GM12801 (cell line): ENCODE data around the gene TM2D1.

Experiments used
- TF ChIP-seq, protein P1 (sequence below): IDR thresholded peaks from one replicate; pipeline ENCODE4 v1.5.1; 2011; ENCODE audit warnings: control low read depth; ENCODE audit not compliant: insufficient read length; ENCODE audit errors: extremely low read depth

TM2D1 gene

DNA sequence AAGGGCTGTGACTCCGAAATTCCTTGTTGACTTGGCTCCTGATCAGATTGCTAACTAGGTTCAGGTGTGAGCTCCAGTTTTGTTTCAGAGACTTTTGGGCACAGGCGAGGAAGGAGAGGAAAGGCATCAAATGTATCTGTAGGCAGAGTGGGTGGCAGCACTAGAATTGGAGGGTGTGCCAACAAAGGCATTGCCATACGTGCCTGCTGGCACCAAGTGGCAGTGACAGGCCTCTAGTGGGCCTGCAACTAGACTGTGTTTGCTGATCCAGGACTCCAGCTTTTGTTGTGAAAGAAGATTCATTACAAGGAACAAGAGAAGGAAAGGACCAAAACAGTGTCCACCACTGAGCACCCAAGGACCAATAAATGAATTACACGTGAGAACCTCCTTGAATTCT, 79.5 kb downstream of the TM2D1 start:
- TF ChIP-seq, protein P1, sequence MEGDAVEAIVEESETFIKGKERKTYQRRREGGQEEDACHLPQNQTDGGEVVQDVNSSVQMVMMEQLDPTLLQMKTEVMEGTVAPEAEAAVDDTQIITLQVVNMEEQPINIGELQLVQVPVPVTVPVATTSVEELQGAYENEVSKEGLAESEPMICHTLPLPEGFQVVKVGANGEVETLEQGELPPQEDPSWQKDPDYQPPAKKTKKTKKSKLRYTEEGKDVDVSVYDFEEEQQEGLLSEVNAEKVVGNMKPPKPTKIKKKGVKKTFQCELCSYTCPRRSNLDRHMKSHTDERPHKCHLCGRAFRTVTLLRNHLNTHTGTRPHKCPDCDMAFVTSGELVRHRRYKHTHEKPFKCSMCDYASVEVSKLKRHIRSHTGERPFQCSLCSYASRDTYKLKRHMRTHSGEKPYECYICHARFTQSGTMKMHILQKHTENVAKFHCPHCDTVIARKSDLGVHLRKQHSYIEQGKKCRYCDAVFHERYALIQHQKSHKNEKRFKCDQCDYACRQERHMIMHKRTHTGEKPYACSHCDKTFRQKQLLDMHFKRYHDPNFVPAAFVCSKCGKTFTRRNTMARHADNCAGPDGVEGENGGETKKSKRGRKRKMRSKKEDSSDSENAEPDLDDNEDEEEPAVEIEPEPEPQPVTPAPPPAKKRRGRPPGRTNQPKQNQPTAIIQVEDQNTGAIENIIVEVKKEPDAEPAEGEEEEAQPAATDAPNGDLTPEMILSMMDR: no peak

DNA sequence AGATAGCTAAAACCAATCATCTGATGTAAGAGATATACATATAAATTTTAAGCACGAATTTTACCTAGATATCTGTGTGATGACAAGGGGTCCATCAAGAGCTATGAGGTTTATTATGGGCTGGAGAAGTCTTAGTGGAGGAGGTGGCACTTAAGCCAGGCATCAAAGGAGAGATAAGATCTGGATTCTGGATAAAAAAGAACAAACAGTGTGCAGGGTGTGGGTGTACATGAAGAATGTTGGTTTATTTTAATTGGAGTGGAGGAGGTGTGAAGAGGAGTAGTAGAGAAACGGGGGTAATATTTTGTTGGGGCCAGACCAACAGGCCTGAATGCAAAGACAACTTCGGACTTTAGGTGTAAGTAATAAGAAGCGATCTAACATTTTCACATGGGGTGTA, 80.6 kb downstream of the TM2D1 start:
- TF ChIP-seq, protein P1: no peak

DNA sequence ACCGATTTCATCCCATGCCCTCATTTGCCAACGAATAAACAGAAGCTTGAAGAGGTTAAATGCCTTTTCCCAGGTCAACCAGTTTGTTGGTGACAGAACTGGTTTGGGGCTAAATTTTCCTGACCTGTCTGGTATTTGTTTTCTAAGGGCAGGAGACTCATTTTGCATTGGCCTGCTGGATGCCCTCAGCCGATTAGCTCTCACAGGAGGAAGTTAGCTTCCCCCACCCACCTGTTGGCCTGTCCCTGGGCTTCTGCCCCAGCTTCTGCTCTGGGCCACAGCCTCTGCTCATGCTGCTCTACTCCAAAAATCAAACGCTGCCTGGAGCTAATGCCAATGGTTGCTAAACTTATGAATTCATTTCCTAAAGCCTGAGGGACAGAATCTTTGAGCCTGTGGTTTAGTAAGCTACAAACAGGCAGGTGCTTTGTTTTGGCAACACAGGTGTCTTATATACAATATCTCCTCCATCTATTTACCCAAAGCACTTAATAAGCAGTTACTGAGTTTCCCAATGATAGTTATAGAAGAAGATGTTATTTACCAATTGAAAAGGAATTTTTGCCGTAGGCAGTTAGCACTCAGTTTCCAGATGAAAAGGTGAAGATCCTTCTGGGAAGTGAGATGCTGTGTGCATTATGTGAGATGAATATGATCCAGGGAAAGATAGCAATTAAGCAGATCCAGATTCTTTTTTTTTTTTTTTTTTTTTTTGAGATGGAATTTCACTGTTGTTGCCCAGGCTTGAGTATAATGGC, 82.3 kb downstream of the TM2D1 start:
- TF ChIP-seq, protein P1: no peak

DNA sequence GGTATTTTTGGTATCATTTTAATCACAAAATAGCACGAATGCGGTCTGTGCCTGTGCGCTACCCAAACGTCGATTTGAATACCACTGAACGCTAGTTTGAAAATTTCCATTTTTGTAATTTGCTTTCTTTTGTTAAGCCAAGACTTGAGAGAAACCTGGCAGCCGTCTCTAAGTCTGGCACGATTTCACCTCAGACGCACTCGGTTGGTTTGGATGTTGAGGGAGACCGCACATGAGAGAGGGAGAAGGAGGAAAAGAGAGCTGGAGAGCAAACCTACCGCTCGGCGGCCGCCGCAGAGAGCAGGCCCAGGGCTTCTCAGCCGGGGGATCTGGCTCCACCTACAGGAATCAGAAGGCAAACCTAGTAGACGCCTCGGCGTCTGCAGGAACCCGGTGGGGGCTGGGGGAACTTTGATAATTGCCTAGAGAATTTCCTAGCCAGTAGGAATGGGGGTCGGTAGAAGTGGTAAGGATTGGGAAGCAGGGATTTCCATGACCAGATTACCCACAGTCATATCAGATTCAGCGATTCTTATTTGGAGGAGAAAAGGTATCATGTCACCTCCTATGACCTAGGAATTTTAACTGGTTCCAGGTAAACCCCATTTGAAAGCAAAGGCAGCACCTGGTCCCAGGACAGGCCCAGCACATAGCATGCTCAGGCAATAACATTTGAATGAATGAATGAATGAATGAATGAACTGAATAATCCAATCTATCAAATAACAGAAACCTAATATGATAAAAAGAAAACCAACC, 83.2 kb downstream of the TM2D1 start:
- TF ChIP-seq, protein P1: no peak

DNA sequence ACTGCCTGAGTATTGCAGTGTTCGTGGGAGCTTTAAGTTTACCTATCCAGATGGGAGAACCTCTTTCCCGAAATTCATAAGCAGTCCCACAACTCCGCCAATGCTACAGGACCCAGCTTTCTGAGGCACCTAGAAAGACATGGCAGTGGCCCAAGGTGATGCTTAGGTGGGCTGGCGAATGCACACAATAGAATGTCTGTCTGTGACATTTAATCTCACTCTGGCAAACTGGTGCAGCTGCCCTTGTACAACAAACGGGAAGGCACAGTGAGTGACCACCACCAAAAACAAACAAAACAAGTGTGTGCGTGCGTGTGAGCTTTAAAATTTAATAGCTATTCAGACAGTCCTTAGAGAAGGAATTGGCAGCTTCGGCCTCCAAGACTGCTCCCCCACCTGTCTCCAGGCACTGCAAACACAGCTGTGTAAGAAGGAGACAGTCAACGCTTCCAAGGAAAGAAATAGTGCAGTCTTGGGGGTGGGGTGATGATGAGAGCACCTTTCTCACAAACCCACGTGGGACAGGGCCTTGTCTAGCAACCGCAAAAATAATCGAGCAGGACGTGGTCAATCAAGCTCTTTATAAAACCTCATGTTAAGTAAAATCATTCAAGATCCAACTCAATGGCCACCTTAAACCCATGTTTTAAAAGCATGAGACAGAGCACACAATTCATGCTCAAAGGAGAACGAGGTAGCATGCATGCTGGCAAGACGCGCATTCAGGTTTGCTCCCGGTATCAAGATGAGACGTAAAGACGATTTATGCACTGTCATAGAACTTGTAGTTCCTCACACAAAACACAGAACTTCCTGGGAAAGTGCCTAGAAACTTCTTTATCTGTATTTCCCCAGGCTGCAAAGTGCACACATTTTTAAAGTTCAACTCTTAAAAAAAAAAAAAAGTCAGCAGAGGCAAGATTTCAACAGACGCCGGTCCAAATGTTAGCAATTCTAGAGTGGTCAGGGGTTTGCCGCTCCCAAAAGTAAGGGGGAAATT, 84.1 kb downstream of the TM2D1 start:
- TF ChIP-seq, protein P1: no peak

DNA sequence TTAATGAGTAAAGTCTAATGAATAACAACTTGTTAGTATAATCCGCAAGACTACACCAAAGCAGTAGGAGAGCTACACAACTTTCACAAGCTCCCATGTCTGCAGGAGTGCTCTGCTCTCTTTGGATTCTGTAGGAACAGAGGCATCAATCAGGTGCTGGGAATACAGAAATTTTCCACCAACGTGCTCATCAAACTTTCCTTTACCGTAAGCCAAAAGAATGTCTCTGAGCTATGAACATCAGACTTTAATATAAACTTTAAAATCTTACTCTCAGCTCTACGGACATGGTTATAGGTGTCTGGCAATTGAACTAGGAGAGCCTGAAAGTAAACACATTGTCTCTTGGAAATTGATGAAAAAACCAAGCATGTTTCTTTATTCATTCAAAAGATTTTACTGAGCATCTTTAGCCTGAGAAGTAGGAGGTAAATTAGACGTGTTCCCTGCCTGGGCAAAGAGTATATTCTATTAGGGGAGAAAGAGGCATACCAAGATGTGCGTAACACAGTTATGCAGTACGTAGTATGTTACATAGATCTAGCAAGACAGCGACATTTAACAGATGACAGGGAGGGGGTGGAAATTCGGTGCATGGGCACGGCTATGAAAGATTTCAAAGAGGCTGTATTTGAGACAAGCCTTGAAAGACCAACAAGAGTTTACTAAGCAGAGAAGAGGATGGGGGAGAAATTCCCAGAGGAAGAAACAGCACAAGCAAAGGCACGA, 85.2 kb downstream of the TM2D1 start:
- TF ChIP-seq, protein P1: no peak
